SK-N-SH (cell line): ENCODE measurements around the gene RBM12. TPM values are rescaled to one million over a fixed set of nuclear protein-coding genes. Genes with fewer than 3 reads are reported as not detected.

ENCODE experiments used
- CTCF ChIA-PET: fragments of 300-600, 350-600 bp; formaldehyde crosslinking; extraction: SDS; loops from one replicate; lab custom pipeline; 2021; lab: Yijun Ruan, JAX
- POLR2A ChIA-PET: fragments of 350-600 bp; sonication (Branson Sonifier 250); formaldehyde crosslinking; extraction: SDS; loops from one replicate; lab custom pipeline; 2020; ENCODE audit warnings: antibody characterized with exemption, inconsistent platforms; lab: Yijun Ruan, JAX
- DNase-seq: peaks from one replicate; pipeline ENCODE4 v3.0.0; 2012
- H2AFZ ChIP-seq: fragments of 200-600 bp; sonication (generic); 2 replicates; pipeline ENCODE4 v1.8.1; 2016; ENCODE audit warnings: antibody characterized with exemption, mild to moderate bottlenecking, low read depth
- H3F3A ChIP-seq: fragments of 200-600 bp; sonication (generic); replicated peaks from 2 replicates; pipeline ENCODE3; 2016; ENCODE audit warnings: antibody characterized with exemption, mild to moderate bottlenecking; ENCODE audit not compliant: insufficient read depth
- H3K27ac ChIP-seq, 2 experiments: fragments of 200-500 bp in 1 of 2; fragments of 200-600 bp in 1 of 2; sonication (Bioruptor generic) in 1 of 2; sonication (generic), shearing (Covaris generic) in 1 of 2; 2 replicates each; pipeline versions ENCODE4 v1.5.1 to v1.6.1; 2014 to 2016; ENCODE audit warnings: low read depth in 2 of 2, inconsistent platforms in 1 of 2, low read length in 1 of 2, mild to moderate bottlenecking in 1 of 2, mixed read lengths in 1 of 2
- H3K27me3 ChIP-seq: fragments of 200-600 bp; sonication (generic), shearing (Covaris generic); 2 replicates; pipeline ENCODE4 v1.6.1; 2016; ENCODE audit warnings: mixed run types; ENCODE audit not compliant: insufficient read depth
- H3K36me3 ChIP-seq, 2 experiments: fragments of 200-500 bp in 1 of 2; fragments of 200-600 bp in 1 of 2; sonication (Bioruptor generic) in 1 of 2; sonication (generic) in 1 of 2; replicated peaks in 1 of 2; 2 replicates each; pipeline versions ENCODE3 to v1.5.1; 2014 to 2016; ENCODE audit warnings: low read length in 1 of 2, mild to moderate bottlenecking in 1 of 2; ENCODE audit not compliant: insufficient read depth in 2 of 2, control insufficient read depth in 1 of 2
- H3K4me1 ChIP-seq, 2 experiments: fragments of 200-500 bp in 1 of 2; fragments of 200-600 bp in 1 of 2; sonication (Bioruptor generic) in 1 of 2; sonication (generic), shearing (Covaris generic) in 1 of 2; 2 replicates each; pipeline versions ENCODE4 v1.5.1 to v1.6.1; 2014 to 2016; ENCODE audit warnings: low read depth in 1 of 2, low read length in 1 of 2, mixed run types in 1 of 2; ENCODE audit not compliant: insufficient read depth in 2 of 2, control insufficient read depth in 1 of 2
- H3K4me2 ChIP-seq: fragments of 200-600 bp; sonication (generic), shearing (Covaris generic); 2 replicates; pipeline ENCODE4 v1.6.1; 2017; ENCODE audit warnings: mixed run types
- H3K4me3 ChIP-seq, 2 experiments: fragments of 200-500 bp in 1 of 2; fragments of 200-600 bp in 1 of 2; sonication (Bioruptor generic) in 1 of 2; sonication (generic), shearing (Covaris generic) in 1 of 2; 2 replicates each; pipeline versions ENCODE4 v1.5.1 to v1.8.1; 2014 to 2016; ENCODE audit warnings: low read depth in 2 of 2, inconsistent platforms in 1 of 2, low read length in 1 of 2, mild to moderate bottlenecking in 1 of 2, mixed read lengths in 1 of 2, moderate library complexity in 1 of 2
- H3K79me2 ChIP-seq: fragments of 200-600 bp; sonication (generic); 2 replicates; pipeline ENCODE4 v1.8.1; 2017; ENCODE audit warnings: mild to moderate bottlenecking; ENCODE audit not compliant: insufficient read depth
- H3K9ac ChIP-seq: fragments of 200-600 bp; sonication (generic); 2 replicates; pipeline ENCODE4 v1.6.1; 2017; ENCODE audit warnings: mixed run types
- H3K9me2 ChIP-seq: fragments of 200-600 bp; sonication (generic); 2 replicates; pipeline ENCODE4 v1.6.1; 2017; ENCODE audit warnings: mixed run types
- H3K9me3 ChIP-seq: fragments of 200-600 bp; sonication (generic); 2 replicates; pipeline ENCODE4 v1.6.1; 2017; ENCODE audit warnings: mixed run types, mild to moderate bottlenecking, moderate library complexity
- H4K20me1 ChIP-seq: fragments of 200-600 bp; sonication (generic); 2 replicates; pipeline ENCODE4 v1.6.1; 2017; ENCODE audit warnings: mild to moderate bottlenecking, mixed run types; ENCODE audit not compliant: insufficient read depth
- CTCF ChIP-seq: fragments of 200-600 bp; sonication (generic); IDR thresholded peaks from 2 replicates; pipeline ENCODE4 v1.6.1; 2017; ENCODE audit warnings: antibody characterized with exemption, mild to moderate bottlenecking, moderate library complexity
- ELF1 ChIP-seq: IDR thresholded peaks from 2 replicates; pipeline ENCODE4 v1.4.0; 2012
- EZH2phosphoT487 ChIP-seq: fragments of 200-600 bp; sonication (generic); IDR thresholded peaks from 2 replicates; pipeline ENCODE4 v1.6.1; 2017; ENCODE audit warnings: low read depth, mixed run types, mild to moderate bottlenecking, antibody characterized with exemption, moderate library complexity, borderline replicate concordance
- FOSL2 ChIP-seq: IDR thresholded peaks from 2 replicates; pipeline ENCODE4 v1.4.0; 2012; ENCODE audit warnings: low read depth, mild to moderate bottlenecking, moderate library complexity, borderline replicate concordance
- FOXJ3 ChIP-seq: sonication (generic); formaldehyde crosslinking; IDR thresholded peaks from 2 replicates; pipeline ENCODE4 v1.5.1; 2020; ENCODE audit warnings: mild to moderate bottlenecking, missing genetic modification reagents
- FOXM1 ChIP-seq: IDR thresholded peaks from 2 replicates; pipeline ENCODE4 v1.4.0; 2012; ENCODE audit warnings: low read depth, mild to moderate bottlenecking
- IRF3 ChIP-seq: fragments of 150-350 bp; IDR thresholded peaks from 2 replicates; pipeline ENCODE4 v1.6.1; 2016; ENCODE audit warnings: mild to moderate bottlenecking, low read depth, low read length
- MAX ChIP-seq: IDR thresholded peaks from 2 replicates; pipeline ENCODE4 v1.4.0; 2012; ENCODE audit warnings: low read depth
- MEF2A ChIP-seq: IDR thresholded peaks from 2 replicates; pipeline ENCODE4 v1.4.0; 2012; ENCODE audit warnings: low read depth, borderline replicate concordance
- MXI1 ChIP-seq: IDR thresholded peaks from 2 replicates; pipeline ENCODE4 v1.6.1; 2012; ENCODE audit warnings: mild to moderate bottlenecking, low read depth, low read length, improper control_type of control experiment
- NFIC ChIP-seq: IDR thresholded peaks from 2 replicates; pipeline ENCODE4 v1.4.0; 2012; ENCODE audit warnings: borderline replicate concordance
- PBX3 ChIP-seq: IDR thresholded peaks from 2 replicates; pipeline ENCODE4; 2012
- RAD21 ChIP-seq: IDR thresholded peaks from 2 replicates; pipeline ENCODE4 v1.6.1; 2012; ENCODE audit warnings: mild to moderate bottlenecking, low read length
- RCOR1 ChIP-seq: fragments of 150-350 bp; IDR thresholded peaks from 2 replicates; pipeline ENCODE4 v1.6.1; 2017; ENCODE audit warnings: antibody characterized with exemption, low read length
- REST ChIP-seq: IDR thresholded peaks from 2 replicates; pipeline ENCODE4 v1.6.1; 2012; ENCODE audit warnings: mild to moderate bottlenecking, low read depth, low read length, moderate library complexity
- SMC3 ChIP-seq: IDR thresholded peaks from 2 replicates; pipeline ENCODE4 v1.6.1; 2012; ENCODE audit warnings: low read depth, low read length, improper control_type of control experiment
- USF2 ChIP-seq: fragments of 150-350 bp; IDR thresholded peaks from 2 replicates; pipeline ENCODE4 v1.6.1; 2017; ENCODE audit warnings: antibody characterized with exemption, low read length, low read depth, borderline replicate concordance
- WGBS: methylation state at CpG from one replicate; pipeline ENCODE4 v1.1.6; 2017; ENCODE audit warnings: low lambda C conversion rate; 5-methylcytosine and 5-hydroxymethylcytosine counted together
- polyA plus RNA-seq, 3 experiments: library from polyadenylated mRNA; depleted of rRNA; stranded (reverse); fragments of >200 nt; gene quantifications; 2 replicates each; pipeline ENCODE4 v1.2.3, GENCODE V29; 2012

The RBM12 gene
- polyA plus RNA-seq, 1 of the 3 experiments (the other 2 are of a cell fraction), result 41.9 TPM

- DNase-seq, result no peak
- H3K36me3 ChIP-seq, result peaks cover 38 to 46% of the 10 kb centered on the region in 2 experiments
- POLR2A ChIA-PET, result interaction anchor here (0.6 kb wide), 1 partner anchor 209 kb away, joined by 3 read pairs; no protein-coding TSS in a partner anchor
Observed at GRCh38 chr20:35648836-35649235, 15.9 kb downstream of the RBM12 start.

GRCh38 chr20:35644806-35645205, 19.9 kb downstream of the RBM12 start:
- no peak overlapping the region for H3K4me2 ChIP-seq
- H3F3A ChIP-seq, result peaks cover 7% of the 10 kb centered on the region
- no peaks in the 10 kb centered on the region for H3K27me3 ChIP-seq
- H3K9me3 ChIP-seq, result no peaks in the 10 kb centered on the region
- H3K36me3 ChIP-seq, result peaks cover 10 to 12% of the 10 kb centered on the region in 2 experiments
- no peak for DNase-seq
- 93% methylated on average over 2 of the region's 2 CpGs for WGBS
- no peak overlapping the region for H3K9ac ChIP-seq
- peaks cover 100% of the 10 kb centered on the region for H3K79me2 ChIP-seq
- POLR2A ChIA-PET, result no interaction called here
- peaks cover 0 to 2% of the 10 kb centered on the region in 2 experiments; a peak in 1 of 4 replicates for H3K4me1 ChIP-seq
- H2AFZ ChIP-seq, result no peak overlapping the region
- no peaks in the 10 kb centered on the region for H3K9me2 ChIP-seq
- H3K4me3 ChIP-seq, result no peak overlapping the region
- H3K27ac ChIP-seq, result no peak overlapping the region
- CTCF ChIA-PET, result interaction anchor here (1.0 kb wide), 1 partner anchor 28 kb away, joined by 4 read pairs; no protein-coding TSS in a partner anchor
- peaks cover 98% of the 10 kb centered on the region for H4K20me1 ChIP-seq
- no peak for TF ChIP-seq MAX
- no peak for TF ChIP-seq FOXM1
- TF ChIP-seq EZH2phosphoT487, result no peak
- TF ChIP-seq FOXJ3, result no peak
- no peak for TF ChIP-seq RCOR1
- no peak for TF ChIP-seq PBX3
- no peak for TF ChIP-seq CTCF
- no peak for TF ChIP-seq REST
- no peak for TF ChIP-seq RAD21
- TF ChIP-seq NFIC, result no peak
- no peak for TF ChIP-seq SMC3
- no peak for TF ChIP-seq USF2
- no peak for TF ChIP-seq MXI1
- no peak for TF ChIP-seq IRF3
- no peak for TF ChIP-seq ELF1
- TF ChIP-seq FOSL2, result no peak

More at GRCh38 chr20:35648836-35649235, 15.9 kb downstream of the RBM12 start:
- Histone ChIP-seq H3K79me2 (peaks cover 100% of the 10 kb centered on the region), H3K4me2 (no peak overlapping the region), H3K27me3 (no peaks in the 10 kb centered on the region), H3K4me1 (peaks cover 3% of the 10 kb centered on the region in 2 experiments; a peak in 2 of 4 replicates), H3K9me3 (no peaks in the 10 kb centered on the region)
- CTCF ChIA-PET, result interaction anchor here (0.8 to 1.5 kb wide), 3 partner anchors 16 to 29 kb away, joined by 3 to 5 read pairs (median 4); partner anchors contain the start of genes CPNE1 and RBM12
- no peak for TF ChIP-seq MEF2A
- TF ChIP-seq NFIC, result peak; percentile 8; the same call in 1 of the 2 replicates
- TF ChIP-seq, all 33 proteins: peak for 1
- H3K27ac ChIP-seq, result no peak overlapping the region
- H3K9ac ChIP-seq, result no peak overlapping the region
- no peaks in the 10 kb centered on the region for H3K9me2 ChIP-seq
- H2AFZ ChIP-seq, result no peak overlapping the region
- peaks cover 98% of the 10 kb centered on the region for H4K20me1 ChIP-seq
- H3K4me3 ChIP-seq, result no peak overlapping the region
- H3F3A ChIP-seq, result peaks cover 16% of the 10 kb centered on the region
